IMR-90 (cell line): ENCODE measurements around the gene MOV10L1. TPM values are rescaled to one million over a fixed set of nuclear protein-coding genes. Genes with fewer than 3 reads are reported as not detected.

Experiments used
- ATAC-seq: fragments of 200-7000 bp; cut with Tn5 transposase; 2 replicates; pipeline ENCODE4 v1.9.1; 2020; ENCODE audit warnings: low read depth, mild to moderate bottlenecking, moderate library complexity
- BruUV-seq: library from RNA; stranded (reverse); fragments of 400-500 nt; replicated peaks from 2 replicates; lab custom pipeline; 2021; lab: Mats Ljungman, UMichigan
- CTCF ChIA-PET: fragments of 300-600 bp; formaldehyde crosslinking; extraction: SDS; loops from one replicate; lab custom pipeline; 2021; ENCODE audit warnings: antibody characterized with exemption; lab: Yijun Ruan, JAX
- POLR2A ChIA-PET: fragments of 300-600 bp; sonication (Branson Sonifier 250); formaldehyde crosslinking; loops from one replicate; lab custom pipeline; 2022; ENCODE audit warnings: antibody characterized with exemption; ENCODE audit not compliant: unreplicated experiment; lab: Charles Lee
- DNase-seq: peaks from one replicate; pipeline ENCODE4 v3.0.0; 2013
- H2AFZ ChIP-seq: replicated peaks from 2 replicates; pipeline ENCODE3; 2013; ENCODE audit warnings: low read length, mild to moderate bottlenecking; ENCODE audit not compliant: poor library complexity
- H2AK5ac ChIP-seq: 2 replicates; pipeline ENCODE4 v1.6.1; 2013; ENCODE audit warnings: low read depth, low read length, inconsistent platforms
- H2AK9ac ChIP-seq: replicated peaks from 2 replicates; pipeline ENCODE3; 2013; ENCODE audit warnings: mild to moderate bottlenecking, low read depth, low read length, moderate library complexity; ENCODE audit not compliant: poor library complexity
- H2BK120ac ChIP-seq: 2 replicates; pipeline ENCODE4 v1.6.1; 2013; ENCODE audit warnings: low read depth, low read length, inconsistent platforms
- H2BK15ac ChIP-seq: 3 replicates; pipeline ENCODE4 v1.6.1; 2013; ENCODE audit warnings: low read depth, low read length, inconsistent platforms
- H2BK20ac ChIP-seq: 2 replicates; pipeline ENCODE4 v1.6.1; 2013; ENCODE audit warnings: low read depth, mild to moderate bottlenecking, inconsistent platforms, low read length, moderate library complexity
- H2BK5ac ChIP-seq: 2 replicates; pipeline ENCODE4 v1.6.1; 2013; ENCODE audit warnings: mild to moderate bottlenecking, low read depth, low read length, inconsistent platforms; ENCODE audit not compliant: poor library complexity, severe bottlenecking
- H3K14ac ChIP-seq: replicated peaks from 2 replicates; pipeline ENCODE4 v1.6.1; 2013; ENCODE audit warnings: low read depth, low read length, inconsistent platforms
- H3K18ac ChIP-seq: 2 replicates; pipeline ENCODE4 v1.6.1; 2013; ENCODE audit warnings: low read depth, low read length, control low read depth
- H3K23ac ChIP-seq: 2 replicates; pipeline ENCODE4 v1.6.1; 2013; ENCODE audit warnings: low read depth, low read length, inconsistent platforms
- H3K27ac ChIP-seq: 2 replicates; pipeline ENCODE4 v1.5.1; 2013; ENCODE audit warnings: mild to moderate bottlenecking, control low read depth, low read length; ENCODE audit not compliant: insufficient read depth
- H3K27me3 ChIP-seq: 2 replicates; pipeline ENCODE4 v1.6.1; 2013; ENCODE audit warnings: low read length; ENCODE audit not compliant: control insufficient read depth, insufficient read depth
- H3K36me3 ChIP-seq: 2 replicates; pipeline ENCODE4 v1.6.1; 2013; ENCODE audit warnings: low read length, mixed read lengths; ENCODE audit not compliant: control insufficient read depth, insufficient read depth
- H3K4ac ChIP-seq: 2 replicates; pipeline ENCODE4 v1.6.1; 2013; ENCODE audit warnings: low read depth, low read length, inconsistent platforms
- H3K4me1 ChIP-seq: 2 replicates; pipeline ENCODE4 v1.6.1; 2013; ENCODE audit warnings: low read length, mixed read lengths; ENCODE audit not compliant: control insufficient read depth, insufficient read depth
- H3K4me2 ChIP-seq: 2 replicates; pipeline ENCODE4 v1.6.1; 2013; ENCODE audit warnings: low read depth, mild to moderate bottlenecking, control low read depth, low read length, moderate library complexity
- H3K4me3 ChIP-seq: 2 replicates; pipeline ENCODE4 v1.5.1; 2013; ENCODE audit warnings: low read depth, mild to moderate bottlenecking, control low read depth, low read length, moderate library complexity; ENCODE audit not compliant: insufficient read depth
- H3K56ac ChIP-seq: 2 replicates; pipeline ENCODE4 v1.6.1; 2013; ENCODE audit warnings: low read length, inconsistent platforms; ENCODE audit not compliant: insufficient read depth; ENCODE audit errors: extremely low read depth
- H3K79me1 ChIP-seq, 2 experiments: 2 replicates each; pipeline ENCODE4 v1.6.1; 2013; ENCODE audit warnings: low read length in 2 of 2, inconsistent platforms in 1 of 2, low read depth in 1 of 2
- H3K9ac ChIP-seq: 2 replicates; pipeline ENCODE4 v1.6.1; 2013; ENCODE audit warnings: low read depth, low read length, control low read depth
- H3K9me1 ChIP-seq: 2 replicates; pipeline ENCODE4 v1.6.1; 2013; ENCODE audit warnings: low read length, inconsistent platforms; ENCODE audit not compliant: insufficient read depth
- H3K9me3 ChIP-seq: 2 replicates; pipeline ENCODE4 v1.6.1; 2013; ENCODE audit warnings: low read length; ENCODE audit not compliant: control insufficient read depth, insufficient read depth
- H4K20me1 ChIP-seq: 2 replicates; pipeline ENCODE4 v1.6.1; 2013; ENCODE audit warnings: low read length, inconsistent platforms; ENCODE audit not compliant: insufficient read depth
- H4K5ac ChIP-seq: 2 replicates; pipeline ENCODE4 v1.6.1; 2013; ENCODE audit warnings: mild to moderate bottlenecking, low read depth, low read length, control low read depth
- H4K8ac ChIP-seq, 2 experiments: 2 replicates each; pipeline ENCODE4 v1.6.1; 2013; ENCODE audit warnings: low read depth in 2 of 2, low read length in 2 of 2, control low read depth in 1 of 2, inconsistent platforms in 1 of 2
- H4K91ac ChIP-seq: 2 replicates; pipeline ENCODE4 v1.6.1; 2013; ENCODE audit warnings: low read depth, low read length, inconsistent platforms; ENCODE audit not compliant: insufficient read depth
- BHLHE40 ChIP-seq: fragments of 150-350 bp; IDR thresholded peaks from 2 replicates; pipeline ENCODE4 v1.6.1; 2016; ENCODE audit warnings: mild to moderate bottlenecking, low read depth, low read length
- CEBPB ChIP-seq: IDR thresholded peaks from 2 replicates; pipeline ENCODE4 v1.6.1; 2012; ENCODE audit warnings: low read depth, low read length, improper control_type of control experiment
- MAZ ChIP-seq: IDR thresholded peaks from 2 replicates; pipeline ENCODE4 v1.6.1; 2012; ENCODE audit warnings: low read depth, mild to moderate bottlenecking, low read length, improper control_type of control experiment, moderate library complexity, borderline replicate concordance
- RAD21 ChIP-seq: IDR thresholded peaks from 2 replicates; pipeline ENCODE4 v1.6.1; 2012; ENCODE audit warnings: low read length, improper control_type of control experiment
- RCOR1 ChIP-seq: IDR thresholded peaks from 2 replicates; pipeline ENCODE4 v1.6.1; 2012; ENCODE audit warnings: mild to moderate bottlenecking, low read length, improper control_type of control experiment; ENCODE audit not compliant: insufficient replicate concordance
- RFX5 ChIP-seq: IDR thresholded peaks from 2 replicates; pipeline ENCODE4 v1.8.0; 2012; ENCODE audit warnings: low read depth, mild to moderate bottlenecking, low read length, moderate library complexity
- WGBS, 2 experiments: methylation state at CpG; one replicate each; pipeline versions ENCODE4 v1.1.5 to v1.1.7; 2013; ENCODE audit warnings: missing lambda C conversion rate in 2 of 2; ENCODE audit not compliant: insufficient read length in 1 of 2; ENCODE audit errors: extremely low coverage in 2 of 2; 5-methylcytosine and 5-hydroxymethylcytosine counted together
- dilution Hi-C: fragments of 300-500 bp; cut with HindIII; formaldehyde crosslinking; loops from one replicate; pipeline ENCODE4 v1.14.3; 2018; ENCODE audit warnings: low sequenced_read_pairs; ENCODE audit not compliant: unreplicated experiment
- in situ Hi-C: fragments of 300-500 bp; cut with MboI; formaldehyde crosslinking; loops from 3 replicates; pipeline ENCODE4 v1.14.3; 2019; ENCODE audit warnings: low sequenced_read_pairs, inconsistent platforms, mixed read lengths
- intact Hi-C: fragments of 100-400 bp; cut with micrococcal nuclease; formaldehyde crosslinking; loops from 2 replicates; pipeline ENCODE4 v1.10.0; 2022
- polyA plus RNA-seq, 3 experiments: library from polyadenylated mRNA; depleted of rRNA; stranded (reverse); fragments of >200 nt; gene quantifications; 2 replicates each; pipeline ENCODE4 v1.2.3, GENCODE V29; 2012; ENCODE audit warnings: low replicate concordance in 1 of 3
- total RNA-seq: library from RNA; depleted of rRNA; stranded (reverse); fragments of >200 nt; gene quantifications from 2 replicates; pipeline ENCODE4 v1.2.3, GENCODE V29; 2012
- TF ChIP-seq, protein P1 (sequence below): conservative IDR thresholded peaks from 2 replicates; pipeline ENCODE4 v1.5.1; 2012; ENCODE audit warnings: mild to moderate bottlenecking, low read depth, low read length, improper control_type of control experiment

The MOV10L1 gene
- total and polyA plus RNA-seq, 2 of the 4 experiments (the other 2 are of a cell fraction): 0.72 to 1.4 TPM

GRCh38 chr22:50084614-50085021 is 5.2 kb upstream of the MOV10L1 start:
- Histone ChIP-seq H3K9ac (no peak overlapping the region), H2BK120ac (no peak overlapping the region), H4K20me1 (no peaks in the 10 kb centered on the region), H2AK9ac (no peak overlapping the region), H2AFZ (no peak overlapping the region), H3K14ac (no peak overlapping the region), H4K91ac (no peak overlapping the region), H3K27ac (no peak overlapping the region), H2BK5ac (no peak overlapping the region), H4K5ac (no peak overlapping the region; the same call in 1 of the 2 replicates), H3K23ac (no peak overlapping the region), H2BK20ac (no peak overlapping the region), H3K4me1 (peaks cover 9% of the 10 kb centered on the region; the same call in 1 of the 2 replicates), H3K9me1 (peaks cover 6% of the 10 kb centered on the region; the same call in 1 of the 2 replicates), H3K56ac (no peak overlapping the region), H4K8ac (no peak overlapping the region), H3K79me1 (no peaks in the 10 kb centered on the region), H3K4me3 (no peak overlapping the region), H3K18ac (no peak overlapping the region; the same call in 1 of the 2 replicates), H2AK5ac (no peak overlapping the region), H3K4me2 (no peak overlapping the region), H3K36me3 (no peaks in the 10 kb centered on the region), H2BK15ac (no peak overlapping the region; the same call in 2 of the 3 replicates), H3K4ac (no peak overlapping the region), H3K9me3 (peaks cover 7% of the 10 kb centered on the region), H3K27me3 (no peaks in the 10 kb centered on the region)
- no peak for TF ChIP-seq CEBPB
- TF ChIP-seq MAZ: no peak
- no peak for TF ChIP-seq RCOR1
- no peak for TF ChIP-seq RFX5
- TF ChIP-seq RAD21: no peak
- TF ChIP-seq BHLHE40: no peak
- TF ChIP-seq, protein P1, sequence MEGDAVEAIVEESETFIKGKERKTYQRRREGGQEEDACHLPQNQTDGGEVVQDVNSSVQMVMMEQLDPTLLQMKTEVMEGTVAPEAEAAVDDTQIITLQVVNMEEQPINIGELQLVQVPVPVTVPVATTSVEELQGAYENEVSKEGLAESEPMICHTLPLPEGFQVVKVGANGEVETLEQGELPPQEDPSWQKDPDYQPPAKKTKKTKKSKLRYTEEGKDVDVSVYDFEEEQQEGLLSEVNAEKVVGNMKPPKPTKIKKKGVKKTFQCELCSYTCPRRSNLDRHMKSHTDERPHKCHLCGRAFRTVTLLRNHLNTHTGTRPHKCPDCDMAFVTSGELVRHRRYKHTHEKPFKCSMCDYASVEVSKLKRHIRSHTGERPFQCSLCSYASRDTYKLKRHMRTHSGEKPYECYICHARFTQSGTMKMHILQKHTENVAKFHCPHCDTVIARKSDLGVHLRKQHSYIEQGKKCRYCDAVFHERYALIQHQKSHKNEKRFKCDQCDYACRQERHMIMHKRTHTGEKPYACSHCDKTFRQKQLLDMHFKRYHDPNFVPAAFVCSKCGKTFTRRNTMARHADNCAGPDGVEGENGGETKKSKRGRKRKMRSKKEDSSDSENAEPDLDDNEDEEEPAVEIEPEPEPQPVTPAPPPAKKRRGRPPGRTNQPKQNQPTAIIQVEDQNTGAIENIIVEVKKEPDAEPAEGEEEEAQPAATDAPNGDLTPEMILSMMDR: no peak
- ATAC-seq (no peak), DNase-seq (no peak)
- WGBS, 2 experiments: 85% methylated on average over 10 of the region's 16 CpGs; no CpG with 5 or more reads in 1 of the 2 experiments
- no TSS peak for BruUV-seq
- dilution Hi-C loops (no loop called here), in situ Hi-C loops (no loop called here), intact Hi-C loops (loop anchor here (5.0 kb wide), 1 partner anchor 58 kb away; no protein-coding TSS in a partner anchor)
- POLR2A ChIA-PET: no interaction called here
- CTCF ChIA-PET: no interaction called here
